IPS-NIHi7 (cell line): ENCODE results near the gene APLF.
"Not testable (repeated sequence)": the region's sequence is repeated elsewhere in the genome, so short reads cannot be mapped to it uniquely, and the experiment has no call there.

Experiments
- DNase-seq: peaks from one replicate; pipeline ENCODE4 v3.0.0; 2012; ENCODE audit warnings: mixed read lengths; ENCODE audit errors: extremely low spot score

APLF gene

GRCh38 chr2:68475576-68475975, 8.2 kb downstream of the APLF start:
- DNase-seq = no peak

GRCh38 chr2:68476454-68476853, 9.1 kb downstream of the APLF start:
- no peak for DNase-seq

GRCh38 chr2:68478688-68479087, 11.3 kb downstream of the APLF start:
- no peak for DNase-seq

- DNase-seq = no peak
Measured at GRCh38 chr2:68482296-68482820, 15.0 kb downstream of the APLF start.

- DNase-seq = peak; percentile 18
Measured at GRCh38 chr2:68483011-68483410, 15.6 kb downstream of the APLF start.

GRCh38 chr2:68487773-68488355, 20.5 kb downstream of the APLF start:
- no peak for DNase-seq

- DNase-seq = not testable (repeated sequence)
Measured at GRCh38 chr2:68488605-68489004, 21.2 kb downstream of the APLF start.

- DNase-seq = no peak
Measured at GRCh38 chr2:68489282-68489681, 21.9 kb downstream of the APLF start.

GRCh38 chr2:68491582-68491981, 24.2 kb downstream of the APLF start:
- no peak for DNase-seq

- DNase-seq = no peak
Measured at GRCh38 chr2:68499133-68499532, 31.7 kb downstream of the APLF start.

- DNase-seq = no peak
Measured at GRCh38 chr2:68500649-68501048, 33.3 kb downstream of the APLF start.

- no peak for DNase-seq
Measured at GRCh38 chr2:68501768-68502167, 34.4 kb downstream of the APLF start.

- DNase-seq = no peak
Measured at GRCh38 chr2:68505603-68506159, 38.3 kb downstream of the APLF start.

GRCh38 chr2:68506170-68506569, 38.8 kb downstream of the APLF start:
- DNase-seq = no peak

- DNase-seq = no peak
Measured at GRCh38 chr2:68512326-68512725, 44.9 kb downstream of the APLF start.

- no peak for DNase-seq
Measured at GRCh38 chr2:68512966-68513365, 45.6 kb downstream of the APLF start.

- DNase-seq = no peak
Measured at GRCh38 chr2:68514316-68514929, 47.0 kb downstream of the APLF start.

- no peak for DNase-seq
Measured at GRCh38 chr2:68516051-68516955, 48.9 kb downstream of the APLF start.

- DNase-seq = no peak
Measured at GRCh38 chr2:68519236-68519635, 51.9 kb downstream of the APLF start.

GRCh38 chr2:68521037-68521436, 53.7 kb downstream of the APLF start:
- DNase-seq = no peak

- DNase-seq = not testable (repeated sequence)
Measured at GRCh38 chr2:68526943-68527342, 59.6 kb downstream of the APLF start.
